HUES6 (cell line): ENCODE measurements around the gene ZCCHC24.

ENCODE experiments used
- H3K27ac ChIP-seq: 2 replicates; pipeline ENCODE4 v1.7.0; 2013; ENCODE audit warnings: low read depth, mild to moderate bottlenecking, low read length, inconsistent platforms
- H3K27me3 ChIP-seq: 2 replicates; pipeline ENCODE4 v1.6.1; 2013; ENCODE audit warnings: low read length; ENCODE audit not compliant: control insufficient read depth, insufficient read depth
- H3K36me3 ChIP-seq: 2 replicates; pipeline ENCODE4 v1.6.1; 2013; ENCODE audit warnings: low read length; ENCODE audit not compliant: control insufficient read depth, insufficient read depth
- H3K4me1 ChIP-seq: 2 replicates; pipeline ENCODE4 v1.6.1; 2013; ENCODE audit warnings: low read length; ENCODE audit not compliant: control insufficient read depth, insufficient read depth
- H3K4me3 ChIP-seq: 2 replicates; pipeline ENCODE4 v1.5.1; 2013; ENCODE audit warnings: low read depth, low read length
- H3K9ac ChIP-seq: one replicate; pipeline ENCODE4 v1.6.1; 2013; ENCODE audit warnings: mild to moderate bottlenecking, low read length
- H3K9me3 ChIP-seq: 2 replicates; pipeline ENCODE4 v1.6.1; 2013; ENCODE audit warnings: low read depth, low read length; ENCODE audit not compliant: control insufficient read depth, insufficient read depth

Gene ZCCHC24

DNA sequence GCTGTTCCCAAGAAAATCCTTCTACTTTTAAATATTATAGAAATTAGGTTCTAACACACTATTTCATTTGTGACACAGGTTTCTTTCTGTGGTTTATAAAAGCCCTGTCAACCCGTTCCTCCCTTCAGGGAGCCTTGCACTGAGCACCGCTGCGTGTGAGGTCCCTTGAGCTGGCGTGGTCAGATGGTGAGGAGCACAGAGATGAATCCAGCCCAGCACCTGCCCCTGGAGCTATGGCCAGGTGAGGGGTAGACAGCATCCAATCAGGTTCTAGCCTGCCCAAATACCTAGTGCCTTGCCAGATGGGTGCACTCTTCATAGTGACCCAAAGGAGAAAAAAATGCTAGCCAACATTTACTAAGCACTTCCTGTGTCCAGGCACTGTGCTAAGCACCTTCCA, 15.7 kb downstream of the ZCCHC24 start:
- peaks cover 9% of the 10 kb centered on the region; the same call in 1 of the 2 replicates for H3K4me1 ChIP-seq
- no peaks in the 10 kb centered on the region for H3K27me3 ChIP-seq
- no peak overlapping the region for H3K9ac ChIP-seq
- H3K36me3 ChIP-seq, result peaks cover 7% of the 10 kb centered on the region; the same call in 1 of the 2 replicates
- no peak overlapping the region for H3K27ac ChIP-seq
- no peak overlapping the region for H3K4me3 ChIP-seq
- no peaks in the 10 kb centered on the region for H3K9me3 ChIP-seq

DNA sequence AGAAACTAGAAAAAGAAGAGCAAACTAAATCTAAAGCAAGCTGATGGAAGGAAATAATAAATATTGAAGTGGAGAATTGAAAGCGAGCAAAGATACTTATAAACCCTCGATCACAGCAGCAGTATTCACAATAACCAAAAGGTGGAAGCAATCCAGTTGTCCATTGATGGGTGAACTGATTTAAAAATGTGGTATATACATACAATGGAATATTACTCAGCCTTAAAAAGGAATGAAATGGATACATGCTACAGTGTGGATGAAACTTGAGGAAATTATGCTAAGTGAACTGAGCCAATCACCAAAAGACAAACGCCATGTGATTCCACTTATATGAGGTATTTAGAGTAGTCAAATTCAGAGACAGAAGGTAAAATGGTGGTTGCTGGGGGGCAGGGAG, 17.5 kb downstream of the ZCCHC24 start:
- H3K27me3 ChIP-seq, result no peaks in the 10 kb centered on the region
- H3K9me3 ChIP-seq, result no peaks in the 10 kb centered on the region
- no peak overlapping the region for H3K9ac ChIP-seq
- H3K4me1 ChIP-seq, result no peaks in the 10 kb centered on the region
- H3K27ac ChIP-seq, result no peak overlapping the region
- no peak overlapping the region for H3K4me3 ChIP-seq
- peaks cover 7% of the 10 kb centered on the region; the same call in 1 of the 2 replicates for H3K36me3 ChIP-seq

DNA sequence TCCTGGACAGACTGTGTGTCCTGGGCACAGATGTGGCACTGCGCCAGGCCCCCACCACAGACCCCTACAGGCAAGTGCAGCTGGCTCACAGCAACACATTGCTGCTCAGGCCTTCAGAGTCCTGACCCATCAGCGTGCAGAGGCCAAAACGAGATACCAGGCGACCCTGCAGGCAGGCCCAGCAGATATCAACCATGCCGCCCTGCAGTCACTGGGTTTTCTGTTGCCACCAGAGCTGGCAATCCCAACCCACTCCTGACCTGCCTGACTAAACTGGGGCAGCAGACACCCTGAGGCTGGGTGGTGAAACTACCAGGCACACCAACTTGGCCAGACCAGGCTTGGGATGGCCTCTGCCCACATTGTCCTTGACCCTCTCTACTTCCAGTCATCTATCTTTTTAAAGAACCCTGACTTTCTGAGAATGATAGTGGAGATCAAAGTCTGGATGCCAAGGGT, 20.3 kb downstream of the ZCCHC24 start:
- H3K4me3 ChIP-seq, result no peak overlapping the region
- H3K36me3 ChIP-seq, result peaks cover 6% of the 10 kb centered on the region
- no peak overlapping the region for H3K9ac ChIP-seq
- H3K4me1 ChIP-seq, result peaks cover 2% of the 10 kb centered on the region; the same call in 1 of the 2 replicates
- H3K27ac ChIP-seq, result no peak overlapping the region
- no peaks in the 10 kb centered on the region for H3K9me3 ChIP-seq
- no peaks in the 10 kb centered on the region for H3K27me3 ChIP-seq

DNA sequence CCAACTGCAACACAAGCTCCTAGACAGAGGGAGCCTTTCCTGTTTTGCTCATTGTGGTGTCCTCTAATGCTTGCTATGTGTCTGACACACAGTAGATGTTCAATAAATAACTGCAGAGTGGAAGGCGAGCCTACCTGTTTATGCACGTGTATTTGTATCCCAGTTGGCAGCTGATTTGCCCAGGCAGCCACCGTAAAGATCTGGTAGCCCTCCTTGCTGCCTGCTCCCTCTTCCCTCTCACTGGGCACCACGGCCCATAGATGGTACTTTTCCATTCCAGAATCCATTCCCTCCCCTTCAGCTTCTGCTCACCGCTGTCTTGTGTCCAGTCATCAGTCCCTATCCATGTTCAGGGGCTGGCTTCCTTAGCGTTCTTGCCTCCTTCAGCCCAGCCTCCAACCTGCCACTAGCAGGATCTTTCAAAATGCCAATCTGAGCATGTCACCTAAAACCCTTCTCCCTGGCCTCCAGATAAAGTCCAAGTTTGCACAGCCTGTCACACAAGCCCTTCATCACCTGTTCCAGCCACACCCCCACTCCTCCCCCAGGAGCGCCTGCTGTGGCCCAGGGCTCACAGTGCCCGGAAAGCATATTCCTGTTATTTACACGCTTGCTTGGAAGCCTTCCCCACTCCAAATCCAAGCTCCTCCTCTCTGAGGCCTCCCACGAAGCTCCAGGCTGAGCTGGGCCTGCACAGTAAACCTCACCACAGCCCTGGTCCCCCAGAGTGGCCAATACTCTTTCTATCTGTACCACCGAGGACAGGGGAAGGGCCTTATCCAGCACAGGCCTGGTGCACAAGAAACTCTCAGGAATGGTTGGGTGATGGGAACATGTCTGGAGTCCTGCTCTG, 21.0 kb downstream of the ZCCHC24 start:
- H3K9ac ChIP-seq, result no peak overlapping the region
- peaks cover 7% of the 10 kb centered on the region; the same call in 1 of the 2 replicates for H3K4me1 ChIP-seq
- H3K36me3 ChIP-seq, result peaks cover 2% of the 10 kb centered on the region
- H3K27me3 ChIP-seq, result no peaks in the 10 kb centered on the region
- H3K27ac ChIP-seq, result no peak overlapping the region
- H3K9me3 ChIP-seq, result no peaks in the 10 kb centered on the region
- no peak overlapping the region for H3K4me3 ChIP-seq

DNA sequence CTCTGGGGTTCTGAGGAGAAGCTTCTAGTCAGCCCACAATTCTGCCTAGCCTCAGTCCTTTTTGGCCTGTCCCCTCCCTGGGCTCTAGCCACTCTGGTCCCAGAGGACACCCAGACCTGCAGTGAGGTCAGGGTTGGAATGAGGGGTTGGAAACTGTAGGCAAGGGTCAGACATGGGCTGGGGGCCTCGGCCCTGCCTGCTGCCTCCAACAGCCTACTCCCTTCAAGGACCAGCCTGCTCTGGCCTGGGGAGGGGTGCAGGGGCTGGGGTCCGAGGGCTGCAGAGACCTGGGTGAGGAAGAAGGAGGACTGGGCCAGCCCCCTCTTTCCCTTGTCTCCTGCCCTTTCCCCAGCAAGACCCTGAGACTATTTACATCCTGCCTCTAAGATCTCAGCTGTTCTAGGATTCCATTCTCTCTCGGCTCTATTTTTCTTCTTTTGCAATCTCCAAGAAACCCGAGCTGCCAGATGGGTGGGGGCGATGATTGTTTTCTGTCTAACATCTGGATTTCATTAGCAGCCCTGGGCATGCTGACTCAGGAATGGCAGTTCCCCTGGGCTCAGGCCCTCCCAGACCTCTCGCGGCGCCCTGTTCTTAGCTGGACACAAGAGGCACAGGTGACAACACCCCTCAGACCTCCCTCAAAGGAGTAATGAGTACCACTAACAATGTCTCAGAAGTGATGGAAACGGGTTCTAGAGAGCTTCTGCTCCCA, 23.1 kb downstream of the ZCCHC24 start:
- peaks cover 2% of the 10 kb centered on the region for H3K36me3 ChIP-seq
- H3K9ac ChIP-seq, result no peak overlapping the region
- no peak overlapping the region for H3K27ac ChIP-seq
- H3K9me3 ChIP-seq, result no peaks in the 10 kb centered on the region
- H3K4me1 ChIP-seq, result peaks cover 10% of the 10 kb centered on the region; the same call in 1 of the 2 replicates
- H3K27me3 ChIP-seq, result no peaks in the 10 kb centered on the region
- H3K4me3 ChIP-seq, result no peak overlapping the region

DNA sequence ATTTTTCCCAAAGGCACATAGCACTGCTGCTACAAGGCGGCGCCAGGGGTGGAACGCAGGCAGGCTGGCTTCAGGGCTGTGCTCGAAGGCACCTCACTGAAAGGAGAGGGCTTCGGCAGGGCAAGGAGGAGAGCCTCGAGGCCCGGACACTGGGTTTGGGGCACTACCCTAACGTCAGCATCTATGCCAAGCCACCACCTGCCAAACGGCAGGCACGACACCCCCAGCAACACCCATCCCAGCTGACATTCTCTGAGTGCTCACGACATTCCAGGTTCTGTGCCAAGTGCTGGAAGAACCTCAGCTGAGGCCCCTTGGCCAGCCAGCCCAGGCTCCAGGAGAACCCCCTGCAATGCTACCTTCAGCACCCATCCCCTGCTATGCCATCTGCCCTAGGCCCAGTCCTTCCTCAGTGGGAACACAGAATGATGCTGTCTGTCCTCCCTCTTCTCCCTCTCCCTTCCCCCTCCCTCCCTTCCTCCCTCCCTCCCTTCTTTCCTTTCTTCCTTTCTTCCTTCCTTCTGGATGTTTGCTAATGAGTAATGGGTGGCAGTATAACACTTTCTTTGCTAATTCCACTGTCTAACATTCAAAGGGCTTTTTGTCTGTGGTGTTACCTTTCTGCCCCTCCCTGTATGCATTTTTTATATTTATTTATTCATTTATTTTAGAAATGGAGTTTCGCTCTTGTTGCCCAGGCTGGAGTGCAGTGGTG, 24.3 kb downstream of the ZCCHC24 start:
- no peak overlapping the region for H3K27ac ChIP-seq
- H3K9me3 ChIP-seq, result no peaks in the 10 kb centered on the region
- H3K4me3 ChIP-seq, result no peak overlapping the region
- peaks cover 10% of the 10 kb centered on the region; the same call in 1 of the 2 replicates for H3K4me1 ChIP-seq
- no peak overlapping the region for H3K9ac ChIP-seq
- peaks cover 2% of the 10 kb centered on the region for H3K36me3 ChIP-seq
- no peaks in the 10 kb centered on the region for H3K27me3 ChIP-seq

DNA sequence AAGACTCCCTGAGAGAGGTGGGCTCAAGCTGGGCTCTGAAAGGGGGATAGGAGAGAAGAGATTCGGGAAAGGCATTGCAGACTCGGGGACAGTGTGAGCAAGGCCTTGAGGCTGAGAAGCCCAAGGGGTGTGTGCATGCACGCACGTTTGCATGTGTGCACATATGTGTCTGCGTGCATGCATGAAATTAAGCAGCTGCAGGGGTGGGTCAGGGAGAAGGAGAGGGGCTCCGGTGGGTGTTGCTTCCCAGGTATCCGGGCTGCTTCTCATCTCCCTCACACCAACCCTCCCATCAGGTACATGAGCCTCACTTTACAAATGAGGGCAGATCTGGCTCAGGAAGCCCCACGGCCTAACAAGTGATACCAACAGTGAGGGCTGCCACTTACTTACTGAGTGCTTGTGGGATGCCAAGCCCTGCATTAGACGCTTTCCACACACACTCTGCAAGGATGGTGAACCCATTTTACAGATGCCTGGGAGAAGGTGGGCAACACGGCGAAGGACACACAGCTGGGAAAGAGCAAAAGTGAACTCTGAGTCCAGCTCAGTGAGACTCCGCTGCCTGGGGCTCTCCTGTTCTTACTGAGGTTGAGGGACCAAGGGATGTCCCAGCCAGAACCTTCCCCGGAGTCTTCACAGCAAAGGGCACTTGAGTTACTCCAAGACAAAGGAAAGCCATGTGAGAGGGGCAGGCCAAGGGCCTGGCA, 26.4 kb downstream of the ZCCHC24 start:
- H3K4me3 ChIP-seq, result no peak overlapping the region
- no peaks in the 10 kb centered on the region; the same call in 1 of the 2 replicates for H3K36me3 ChIP-seq
- H3K27ac ChIP-seq, result no peak overlapping the region
- H3K27me3 ChIP-seq, result no peaks in the 10 kb centered on the region
- peaks cover 10% of the 10 kb centered on the region; the same call in 1 of the 2 replicates for H3K4me1 ChIP-seq
- H3K9me3 ChIP-seq, result no peaks in the 10 kb centered on the region
- no peak overlapping the region for H3K9ac ChIP-seq

DNA sequence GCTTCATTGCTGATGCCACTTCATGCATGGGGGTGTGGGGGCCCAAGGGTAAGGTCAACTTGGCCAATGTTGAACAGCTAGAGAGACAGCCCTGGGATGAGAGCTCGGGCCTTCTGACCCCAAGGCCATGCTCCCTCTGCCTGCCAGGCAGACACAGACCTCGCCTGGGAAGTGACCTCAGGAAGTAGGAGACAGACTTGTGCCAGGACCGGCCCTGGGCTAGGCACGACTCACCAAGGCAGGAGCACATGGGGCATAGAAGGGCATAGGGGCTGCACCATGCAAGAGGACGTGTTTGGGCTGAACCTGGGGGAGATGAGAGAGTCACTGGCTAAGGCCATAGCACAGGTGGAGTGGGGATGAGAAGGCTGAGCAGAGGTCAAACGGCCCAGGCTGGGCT, 27.1 kb downstream of the ZCCHC24 start:
- Histone ChIP-seq H3K9ac (no peak overlapping the region), H3K27me3 (no peaks in the 10 kb centered on the region), H3K36me3 (no peaks in the 10 kb centered on the region; the same call in 1 of the 2 replicates), H3K4me1 (peaks cover 10% of the 10 kb centered on the region; the same call in 1 of the 2 replicates), H3K27ac (no peak overlapping the region), H3K9me3 (no peaks in the 10 kb centered on the region), H3K4me3 (no peak overlapping the region)

DNA sequence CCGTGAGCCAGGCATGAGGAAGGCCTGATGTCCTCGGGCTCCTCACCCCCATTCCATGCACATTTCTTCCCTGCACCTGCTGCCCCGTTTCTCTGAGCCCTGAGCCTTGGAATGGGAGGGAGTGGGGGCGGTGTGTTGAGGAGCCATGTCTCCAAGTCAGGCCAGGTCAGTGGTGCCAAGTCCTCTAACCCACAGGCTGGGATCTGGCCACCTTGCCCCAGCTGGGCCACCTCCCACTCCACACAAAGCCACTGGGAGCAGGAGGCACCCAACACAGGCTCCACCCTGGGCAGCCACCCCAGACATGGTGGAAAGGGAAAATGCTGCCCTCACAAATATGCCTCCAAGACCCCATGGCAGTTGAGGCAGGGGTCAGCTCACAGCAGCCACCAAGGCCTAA, 27.7 kb downstream of the ZCCHC24 start:
- no peaks in the 10 kb centered on the region; the same call in 1 of the 2 replicates for H3K36me3 ChIP-seq
- no peak overlapping the region for H3K9ac ChIP-seq
- H3K27ac ChIP-seq, result no peak overlapping the region
- no peak overlapping the region for H3K4me3 ChIP-seq
- H3K9me3 ChIP-seq, result no peaks in the 10 kb centered on the region
- H3K4me1 ChIP-seq, result peaks cover 10% of the 10 kb centered on the region; the same call in 1 of the 2 replicates
- no peaks in the 10 kb centered on the region for H3K27me3 ChIP-seq

DNA sequence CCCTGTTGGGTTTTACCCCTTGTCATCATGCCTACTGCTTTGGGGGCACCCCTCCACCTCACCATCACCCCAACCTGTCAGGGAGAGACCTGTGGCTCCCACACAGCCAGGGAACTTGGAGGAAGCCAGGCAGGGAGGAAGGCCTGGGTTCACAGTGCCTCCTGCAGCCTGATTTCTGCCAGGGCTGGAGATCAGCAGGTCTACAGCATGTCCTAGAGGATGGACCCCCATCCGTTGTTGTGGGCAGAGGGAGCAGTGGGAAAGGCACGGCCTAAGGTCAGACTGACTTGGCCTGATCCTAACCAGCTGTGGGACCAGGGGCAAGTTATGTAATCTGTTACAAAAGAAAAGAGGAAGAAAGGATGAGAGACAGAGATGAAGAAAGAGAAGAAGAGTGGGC, 28.2 kb downstream of the ZCCHC24 start:
- no peaks in the 10 kb centered on the region for H3K9me3 ChIP-seq

More for the DNA sequence above, 28.2 kb downstream of the ZCCHC24 start:
- no peak overlapping the region for H3K9ac ChIP-seq
- no peaks in the 10 kb centered on the region; the same call in 1 of the 2 replicates for H3K36me3 ChIP-seq
- H3K27me3 ChIP-seq, result no peaks in the 10 kb centered on the region
- H3K27ac ChIP-seq, result no peak overlapping the region
- peaks cover 10% of the 10 kb centered on the region; the same call in 1 of the 2 replicates for H3K4me1 ChIP-seq
- no peak overlapping the region for H3K4me3 ChIP-seq
